KMS-11 (cell line): ENCODE results near the gene TSPO2.

Source experiments
- H2AFZ ChIP-seq: fragments of 200-600 bp; sonication (generic); 2 replicates; pipeline ENCODE4 v1.6.1; 2016; ENCODE audit warnings: antibody characterized with exemption, mixed run types, low read depth
- H3K27ac ChIP-seq: fragments of 200-600 bp; sonication (generic); 2 replicates; pipeline ENCODE4 v1.6.1; 2016; ENCODE audit warnings: mild to moderate bottlenecking, mixed run types
- H3K27me3 ChIP-seq: fragments of 200-600 bp; sonication (generic); 2 replicates; pipeline ENCODE4 v1.6.1; 2017; ENCODE audit warnings: mild to moderate bottlenecking, low read depth, mixed run types, moderate library complexity; ENCODE audit not compliant: insufficient read depth
- H3K36me3 ChIP-seq: fragments of 200-600 bp; sonication (generic); 2 replicates; pipeline ENCODE4 v1.6.1; 2017; ENCODE audit warnings: mild to moderate bottlenecking, mixed run types; ENCODE audit not compliant: insufficient read depth
- H3K4me1 ChIP-seq: fragments of 200-600 bp; sonication (generic); 2 replicates; pipeline ENCODE4 v1.6.1; 2016; ENCODE audit warnings: mild to moderate bottlenecking, low read depth, mixed run types; ENCODE audit not compliant: poor library complexity, severe bottlenecking
- H3K4me2 ChIP-seq: fragments of 200-600 bp; sonication (generic); 2 replicates; pipeline ENCODE4 v1.7.0; 2016; ENCODE audit warnings: mild to moderate bottlenecking, mixed run types
- H3K4me3 ChIP-seq: fragments of 200-600 bp; sonication (generic); IDR thresholded peaks from 2 replicates; pipeline ENCODE4 v1.6.1; 2017; ENCODE audit warnings: low read depth, low read length, mixed read lengths; ENCODE audit not compliant: insufficient read depth
- H3K79me2 ChIP-seq: fragments of 200-600 bp; sonication (generic); 2 replicates; pipeline ENCODE4 v1.6.1; 2016; ENCODE audit warnings: low read depth, mixed run types; ENCODE audit not compliant: insufficient read depth
- H3K9ac ChIP-seq: fragments of 200-600 bp; sonication (generic); 2 replicates; pipeline ENCODE4 v1.6.1; 2016; ENCODE audit warnings: mild to moderate bottlenecking, mixed run types
- H4K20me1 ChIP-seq: fragments of 200-600 bp; sonication (generic); 2 replicates; pipeline ENCODE4 v1.6.1; 2016; ENCODE audit warnings: mild to moderate bottlenecking, mixed run types; ENCODE audit not compliant: insufficient read depth
- TF ChIP-seq, protein P1 (sequence below): fragments of 200-600 bp; sonication (generic); conservative IDR thresholded peaks from 2 replicates; pipeline ENCODE4 v1.6.1; 2017; ENCODE audit warnings: low read depth, mild to moderate bottlenecking, antibody characterized with exemption, low read length, moderate library complexity, mixed read lengths

The TSPO2 gene, protein sequence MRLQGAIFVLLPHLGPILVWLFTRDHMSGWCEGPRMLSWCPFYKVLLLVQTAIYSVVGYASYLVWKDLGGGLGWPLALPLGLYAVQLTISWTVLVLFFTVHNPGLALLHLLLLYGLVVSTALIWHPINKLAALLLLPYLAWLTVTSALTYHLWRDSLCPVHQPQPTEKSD

DNA sequence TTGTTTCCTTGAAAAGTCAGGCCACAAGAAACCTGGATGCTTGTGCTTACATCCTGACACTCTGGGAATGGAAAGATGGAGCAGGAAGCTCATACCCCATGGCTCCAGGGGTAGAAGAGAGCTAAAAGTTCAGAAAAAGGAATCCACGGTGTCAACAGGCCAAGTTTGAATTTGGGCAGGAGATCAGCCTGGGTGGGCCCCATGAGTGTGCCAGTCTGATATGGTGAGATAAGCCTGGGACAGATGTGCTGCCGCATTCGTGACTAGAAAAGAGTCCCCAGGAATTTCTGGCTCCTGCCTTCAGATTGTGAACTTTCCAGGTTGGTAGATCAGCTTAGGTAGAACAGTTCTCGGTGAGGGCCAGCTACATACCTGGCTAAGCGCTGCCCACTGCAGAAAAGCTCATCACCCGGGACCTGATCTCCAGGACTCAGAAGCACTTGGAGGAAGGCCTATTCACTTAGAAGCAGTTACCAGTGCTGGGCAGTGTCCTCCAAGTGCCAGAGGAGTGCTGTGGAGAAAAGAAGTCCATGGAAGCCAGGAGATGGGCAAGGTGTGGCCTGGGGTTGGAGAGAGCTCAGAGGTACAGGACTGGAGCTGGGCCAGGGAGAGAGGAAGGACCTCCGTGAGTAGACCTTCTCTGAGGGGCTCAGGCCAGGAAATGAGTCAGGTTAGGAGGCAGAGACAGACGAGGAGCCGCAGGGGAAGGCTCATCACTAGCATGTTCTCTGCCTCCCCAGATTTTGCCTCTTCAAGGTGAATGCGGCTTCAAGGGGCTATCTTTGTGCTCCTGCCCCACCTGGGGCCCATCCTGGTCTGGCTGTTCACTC lies at the start of gene TSPO2:
TSS of gene TSPO2 (plus strand) at position 242 of the 830 bp plus-strand sequence. CDS start at position 761, 519 bp downstream.
- Histone ChIP-seq H3K36me3 (no peaks in the 10 kb centered on the region), H3K27me3 (no peaks in the 10 kb centered on the region), H3K79me2 (no peaks in the 10 kb centered on the region), H3K4me1 (no peaks in the 10 kb centered on the region), H3K4me3 (no peak within 1 kb of the TSS), H3K9ac (no peak within 1 kb of the TSS), H2AFZ (no peak within 1 kb of the TSS), H3K27ac (no peak within 1 kb of the TSS), H3K4me2 (no peak within 1 kb of the TSS), H4K20me1 (no peaks in the 10 kb centered on the region)
- TF ChIP-seq, protein P1, sequence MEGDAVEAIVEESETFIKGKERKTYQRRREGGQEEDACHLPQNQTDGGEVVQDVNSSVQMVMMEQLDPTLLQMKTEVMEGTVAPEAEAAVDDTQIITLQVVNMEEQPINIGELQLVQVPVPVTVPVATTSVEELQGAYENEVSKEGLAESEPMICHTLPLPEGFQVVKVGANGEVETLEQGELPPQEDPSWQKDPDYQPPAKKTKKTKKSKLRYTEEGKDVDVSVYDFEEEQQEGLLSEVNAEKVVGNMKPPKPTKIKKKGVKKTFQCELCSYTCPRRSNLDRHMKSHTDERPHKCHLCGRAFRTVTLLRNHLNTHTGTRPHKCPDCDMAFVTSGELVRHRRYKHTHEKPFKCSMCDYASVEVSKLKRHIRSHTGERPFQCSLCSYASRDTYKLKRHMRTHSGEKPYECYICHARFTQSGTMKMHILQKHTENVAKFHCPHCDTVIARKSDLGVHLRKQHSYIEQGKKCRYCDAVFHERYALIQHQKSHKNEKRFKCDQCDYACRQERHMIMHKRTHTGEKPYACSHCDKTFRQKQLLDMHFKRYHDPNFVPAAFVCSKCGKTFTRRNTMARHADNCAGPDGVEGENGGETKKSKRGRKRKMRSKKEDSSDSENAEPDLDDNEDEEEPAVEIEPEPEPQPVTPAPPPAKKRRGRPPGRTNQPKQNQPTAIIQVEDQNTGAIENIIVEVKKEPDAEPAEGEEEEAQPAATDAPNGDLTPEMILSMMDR: no peak

GRCh38 chr6:40992746-40993145 lies 49.5 kb upstream of the TSPO2 start:
- Histone ChIP-seq H3K4me3 (no peak overlapping the region), H3K4me2 (no peak overlapping the region), H3K36me3 (no peaks in the 10 kb centered on the region), H3K27ac (no peak overlapping the region), H3K4me1 (no peaks in the 10 kb centered on the region), H3K9ac (no peak overlapping the region), H2AFZ (no peak overlapping the region), H3K27me3 (no peaks in the 10 kb centered on the region), H3K79me2 (no peaks in the 10 kb centered on the region), H4K20me1 (no peaks in the 10 kb centered on the region)
- TF ChIP-seq, protein P1: no peak

DNA sequence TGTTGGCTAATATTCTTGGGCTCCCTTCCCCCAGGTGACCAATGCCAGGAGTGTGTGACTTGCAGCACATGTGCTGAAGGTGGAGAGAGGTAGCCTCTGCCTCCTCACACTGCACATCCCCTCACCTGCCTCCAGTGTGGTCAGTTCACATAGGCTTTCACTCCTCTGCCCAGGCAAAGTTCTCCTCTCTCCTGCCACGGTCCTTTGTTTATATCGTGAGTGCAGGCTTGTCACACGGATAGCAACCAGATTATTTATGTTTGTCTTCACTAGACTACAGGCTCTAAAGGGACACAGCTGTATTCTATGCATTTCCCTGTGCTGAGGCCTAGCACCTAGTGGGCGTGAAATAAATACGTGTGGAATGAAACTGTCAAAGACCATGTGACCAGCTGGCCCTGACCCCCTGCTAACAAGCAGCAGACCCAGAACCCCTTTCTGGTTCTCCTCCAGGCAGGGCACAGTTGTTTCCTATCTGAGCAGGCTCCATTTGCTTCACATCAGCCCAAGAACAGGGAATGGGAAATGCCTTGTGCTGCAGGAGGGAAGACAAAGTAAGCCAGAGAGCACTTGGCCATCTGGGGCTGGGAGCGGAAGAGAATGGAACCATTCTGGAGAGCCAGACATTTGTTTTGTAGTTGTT lies 45.6 kb upstream of the TSPO2 start:
- no peak overlapping the region for H3K27ac ChIP-seq
- no peaks in the 10 kb centered on the region for H3K79me2 ChIP-seq
- TF ChIP-seq, protein P1: no peak
- no peaks in the 10 kb centered on the region for H3K36me3 ChIP-seq
- no peaks in the 10 kb centered on the region for H3K27me3 ChIP-seq
- no peak overlapping the region for H3K4me3 ChIP-seq
- H3K9ac ChIP-seq: no peak overlapping the region
- no peak overlapping the region for H3K4me2 ChIP-seq
- H2AFZ ChIP-seq: no peak overlapping the region
- H3K4me1 ChIP-seq: no peaks in the 10 kb centered on the region
- no peaks in the 10 kb centered on the region for H4K20me1 ChIP-seq

DNA sequence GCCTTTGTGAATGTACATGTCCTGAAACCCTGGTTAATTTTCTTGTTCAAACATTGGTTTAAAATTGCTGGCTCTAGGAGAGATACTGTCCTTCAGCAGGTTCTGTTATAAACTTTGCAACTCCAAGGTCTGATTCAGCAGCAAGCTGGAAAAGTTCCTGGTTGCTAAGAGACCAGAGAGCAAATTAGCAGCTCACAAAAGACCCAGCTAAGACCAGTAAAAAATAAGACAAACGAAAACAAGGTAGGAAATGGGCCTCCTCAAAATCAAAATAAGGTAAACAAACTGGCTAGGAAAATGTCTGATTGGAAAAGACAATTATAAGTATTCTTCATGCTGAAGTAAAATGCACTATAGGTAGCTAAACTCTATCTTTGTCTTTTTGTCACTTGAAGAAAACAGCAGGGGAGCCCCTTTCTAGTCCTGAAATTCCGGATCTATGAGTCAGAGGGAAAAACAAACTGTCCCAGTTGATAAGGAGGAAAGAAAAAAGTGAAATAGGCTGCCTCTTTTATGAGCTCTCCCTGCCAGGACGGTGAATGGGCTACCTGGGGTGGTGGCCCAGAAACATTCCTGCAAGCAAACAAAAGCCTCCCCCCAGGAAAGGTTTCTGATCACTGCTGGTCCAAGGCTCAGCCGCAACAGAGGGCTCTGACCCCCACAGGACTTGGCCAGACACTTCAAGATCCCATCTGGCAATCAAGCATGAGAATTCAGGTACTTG lies 44.9 kb upstream of the TSPO2 start:
- TF ChIP-seq, protein P1: no peak
- Histone ChIP-seq H3K36me3 (no peaks in the 10 kb centered on the region), H3K27me3 (no peaks in the 10 kb centered on the region), H2AFZ (no peak overlapping the region), H4K20me1 (no peaks in the 10 kb centered on the region), H3K9ac (no peak overlapping the region), H3K79me2 (no peaks in the 10 kb centered on the region), H3K4me3 (no peak overlapping the region), H3K4me1 (no peaks in the 10 kb centered on the region), H3K27ac (no peak overlapping the region), H3K4me2 (no peak overlapping the region)
